H1 (cell line): ENCODE results near the gene CMIP. TPM values are rescaled to one million over a fixed set of nuclear protein-coding genes. Genes with fewer than 3 reads are reported as not detected.

ENCODE experiments used
- ATF3 ChIP-seq: IDR thresholded peaks from 2 replicates; pipeline ENCODE4 v1.6.1; 2011; ENCODE audit warnings: low read depth, mild to moderate bottlenecking, low read length; ENCODE audit not compliant: insufficient read depth
- CHD1 ChIP-seq: IDR thresholded peaks from 2 replicates; pipeline ENCODE4 v1.6.1; 2012; ENCODE audit warnings: low read depth, low read length, improper control_type of control experiment
- CHD7 ChIP-seq: fragments of 300-600 bp; sonication (generic); IDR thresholded peaks from 2 replicates; pipeline ENCODE4 v1.7.1; 2012; ENCODE audit warnings: low read length, moderate library complexity, mild to moderate bottlenecking, inconsistent platforms; ENCODE audit not compliant: insufficient replicate concordance
- CTCF ChIP-seq, 3 experiments: IDR thresholded peaks; 1 replicate in 2 of 3; 2 replicates in 1 of 3; pipeline versions ENCODE4 v1.5.1 to v1.6.1; 2011; ENCODE audit warnings: low read length in 3 of 3, mild to moderate bottlenecking in 3 of 3, inconsistent platforms in 2 of 3, low read depth in 1 of 3, moderate library complexity in 1 of 3; ENCODE audit not compliant: insufficient read depth in 1 of 3; ENCODE audit errors: control extremely low read depth in 1 of 3
- POU5F1 ChIP-seq: IDR thresholded peaks from 2 replicates; pipeline ENCODE4 v1.6.1; 2011; ENCODE audit warnings: low read depth, mild to moderate bottlenecking, low read length, moderate library complexity
- RBBP5 ChIP-seq: IDR thresholded peaks from 2 replicates; pipeline ENCODE4 v1.7.1; 2012; ENCODE audit warnings: low read depth, mild to moderate bottlenecking, inconsistent platforms, low read length, moderate library complexity, borderline replicate concordance
- ZNF274 ChIP-seq: IDR thresholded peaks from 2 replicates; pipeline ENCODE4 v1.7.0; 2012; ENCODE audit warnings: low read length, borderline replicate concordance; ENCODE audit errors: extremely low read depth
- polyA plus RNA-seq, 7 experiments: library from polyadenylated mRNA; depleted of rRNA in 3 of 7; stranded (reverse) in 5 of 7; unstranded in 2 of 7; fragments of >200 nt in 5 of 7; fragments of 200-250 nt in 2 of 7; gene quantifications; 1 replicate in 5 of 7; 2 replicates in 1 of 7; 4 replicates in 1 of 7; pipeline versions ENCODE4 v1.2.1 to v1.2.3, GENCODE V29; 2011 to 2013; ENCODE audit warnings: missing spikeins in 2 of 7, mixed read lengths in 2 of 7
- total RNA-seq: library from RNA; stranded (reverse); fragmentation: NEBNext Ultra II Directional; extraction: Animal tissue kit (Norgen Biotek cat#: 25700); gene quantifications from 2 replicates; pipeline ENCODE4 v1.2.1, GENCODE V29; 2021

The CMIP gene
- total and polyA plus RNA-seq, 2 of the 8 experiments (the other 6 are each of a cell fraction or from before 2014, with no cell fraction given) = 7.9 to 53.2 TPM

GRCh38 chr16:81419806-81420205, 24.8 kb upstream of the CMIP start (continued):
- TF ChIP-seq CHD7 (no peak), CTCF (IDR thresholded peaks at IDR 0.05; ENCODE audit: control extremely low read depth in 1 of 3, insufficient read depth in 1 of 3, low read depth in 1 of 3, low read length in 3 of 3) (no peak), CHD1 (no peak), ATF3 (no peak), ZNF274 (no peak), RBBP5 (no peak), POU5F1 (no peak)
- TF ChIP-seq, all 59 proteins: peak for 0
